ENCODE measurements around the gene NEMF.

- TF ChIP-seq GATA2 (IDR thresholded peaks at IDR 0.05; ENCODE audit: low read depth, low read length) (no peak), GATA3 (IDR thresholded peaks at IDR 0.05; ENCODE audit: low read depth, low read length) (no peak)
Observed at GRCh38 chr14:49893309-49894213, 41.0 kb upstream of the NEMF start.

All from SH-SY5Y (cell line).